Gastrocnemius medialis (tissue), 4 donors: ENCODE data around the gene DENND1A. TPM values are rescaled to one million over a fixed set of nuclear protein-coding genes. Genes with fewer than 3 reads are reported as not detected.

ENCODE experiments used
- ATAC-seq, 2 donors: fragments of 150-250 bp; one replicate each; pipeline ENCODE4 v1.9.1; 2016
- DNase-seq, 2 donors: peaks; one replicate each; pipeline ENCODE4 v3.0.0-alpha.2; 2019
- H3K27ac ChIP-seq, 4 donors: fragments of 200-600 bp; sonication (generic); 1 replicate in 1 of 4; 2 replicates in 3 of 4; pipeline ENCODE4 v1.5.1; 2016 to 2018; ENCODE audit warnings: mild to moderate bottlenecking in 2 of 4, moderate library complexity in 1 of 4
- H3K27me3 ChIP-seq, 3 donors: fragments of 200-600 bp; sonication (generic) in 2 of 3; 1 replicate in 1 of 3; 2 replicates in 2 of 3; pipeline versions ENCODE4 v1.5.1 to v1.6.0; 2016 to 2019; ENCODE audit warnings: mild to moderate bottlenecking in 1 of 3, moderate library complexity in 1 of 3
- H3K36me3 ChIP-seq, 2 donors: fragments of 200-600 bp; sonication (generic) in 1 of 2; one replicate each; pipeline ENCODE4 v1.5.1; 2017 to 2018
- H3K4me1 ChIP-seq, 2 donors: fragments of 200-600 bp; sonication (generic) in 1 of 2; one replicate each; pipeline ENCODE4 v1.5.1; 2016 to 2017; ENCODE audit warnings: mild to moderate bottlenecking in 2 of 2
- H3K4me3 ChIP-seq, 4 donors: fragments of 200-600 bp; sonication (generic) in 3 of 4; 1 replicate in 1 of 4; 2 replicates in 3 of 4; pipeline ENCODE4 v1.5.1; 2016 to 2019; ENCODE audit warnings: mild to moderate bottlenecking in 2 of 4
- H3K9me3 ChIP-seq, 3 donors: fragments of 200-600 bp; sonication (generic) in 2 of 3; 1 replicate in 1 of 3; 2 replicates in 2 of 3; pipeline ENCODE4 v1.5.1; 2016 to 2019
- POLR2A ChIP-seq, 2 donors: fragments of 450-650 bp; IDR thresholded peaks; one replicate each; pipeline ENCODE4 v1.6.1; 2017; ENCODE audit warnings: antibody characterized with exemption in 2 of 2, mild to moderate bottlenecking in 2 of 2, moderate library complexity in 2 of 2
- in situ Hi-C, 4 donors: fragments of 200-750 bp; cut with MboI; loops; one replicate each; pipeline versions ENCODE4 v1.15.0 to v1.8.0; 2017; ENCODE audit warnings: low sequenced_read_pairs in 4 of 4
- intact Hi-C: fragments of 100-400 bp; cut with DNase I; formaldehyde crosslinking; loops from one replicate; pipeline ENCODE4 v1.15.1; 2023; ENCODE audit warnings: low total_unique reads
- total RNA-seq, 4 donors: library from RNA; depleted of rRNA; stranded (reverse); fragments of >200 nt; gene quantifications; one replicate each; pipeline versions ENCODE4 v1.1.0 to v1.2.3, GENCODE V29; 2016
- TF ChIP-seq, protein P1 (sequence below), 5 experiments: fragments of 450-650 bp in 3 of 5; fragments of 200-600 bp in 2 of 5; sonication (generic) in 2 of 5; IDR thresholded peaks in 4 of 5; conservative IDR thresholded peaks in 1 of 5; 1 replicate in 4 of 5; 2 replicates in 1 of 5; pipeline ENCODE4 v1.5.1; 2016 to 2019; ENCODE audit warnings: antibody characterized with exemption in 5 of 5, mild to moderate bottlenecking in 3 of 5, moderate library complexity in 3 of 5

The DENND1A gene
- total RNA-seq, 4 donors from 2014 or later, result 14.1 to 24.6 (median 16.4) TPM

DNA sequence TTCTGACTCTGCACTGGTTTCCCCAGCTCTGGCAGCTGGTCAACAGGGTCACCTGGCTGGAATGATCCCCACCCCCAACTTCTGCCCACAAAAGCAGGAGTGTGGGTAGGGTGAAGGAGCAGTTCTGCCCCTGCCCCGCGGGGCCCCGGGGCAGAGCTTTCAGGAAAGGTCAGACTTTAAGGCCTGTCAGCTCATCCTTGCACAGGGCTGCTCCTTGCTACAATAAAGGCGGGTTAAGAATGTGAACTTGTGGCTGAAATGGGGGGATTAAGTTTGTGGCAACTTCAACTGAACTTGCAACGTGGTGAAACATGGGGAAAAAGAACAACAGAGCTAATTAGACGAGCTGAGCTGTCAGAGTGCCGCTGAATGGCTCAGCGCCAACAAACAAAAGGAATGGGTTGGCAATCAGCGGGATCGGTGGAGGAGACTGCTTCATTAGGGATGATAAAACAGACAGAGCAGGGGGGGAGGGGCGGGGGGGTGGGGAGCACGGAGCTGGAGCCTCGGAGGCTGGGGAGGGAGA, 523.2 kb downstream of the DENND1A start:
- TF ChIP-seq, protein P1, sequence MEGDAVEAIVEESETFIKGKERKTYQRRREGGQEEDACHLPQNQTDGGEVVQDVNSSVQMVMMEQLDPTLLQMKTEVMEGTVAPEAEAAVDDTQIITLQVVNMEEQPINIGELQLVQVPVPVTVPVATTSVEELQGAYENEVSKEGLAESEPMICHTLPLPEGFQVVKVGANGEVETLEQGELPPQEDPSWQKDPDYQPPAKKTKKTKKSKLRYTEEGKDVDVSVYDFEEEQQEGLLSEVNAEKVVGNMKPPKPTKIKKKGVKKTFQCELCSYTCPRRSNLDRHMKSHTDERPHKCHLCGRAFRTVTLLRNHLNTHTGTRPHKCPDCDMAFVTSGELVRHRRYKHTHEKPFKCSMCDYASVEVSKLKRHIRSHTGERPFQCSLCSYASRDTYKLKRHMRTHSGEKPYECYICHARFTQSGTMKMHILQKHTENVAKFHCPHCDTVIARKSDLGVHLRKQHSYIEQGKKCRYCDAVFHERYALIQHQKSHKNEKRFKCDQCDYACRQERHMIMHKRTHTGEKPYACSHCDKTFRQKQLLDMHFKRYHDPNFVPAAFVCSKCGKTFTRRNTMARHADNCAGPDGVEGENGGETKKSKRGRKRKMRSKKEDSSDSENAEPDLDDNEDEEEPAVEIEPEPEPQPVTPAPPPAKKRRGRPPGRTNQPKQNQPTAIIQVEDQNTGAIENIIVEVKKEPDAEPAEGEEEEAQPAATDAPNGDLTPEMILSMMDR (IDR thresholded peaks at IDR 0.05 in 4 of 5, conservative IDR thresholded peaks at IDR 0.05 in 1 of 5), result no peak
- TF ChIP-seq POLR2A (IDR thresholded peaks at IDR 0.05), result no peak
- H3K27ac ChIP-seq, result no peak overlapping the region
- H3K4me1 ChIP-seq, result no peaks in the 10 kb centered on the region
- DNase-seq (no peak), ATAC-seq (no peak)
- in situ Hi-C loops, result no loop called here
- H3K27me3 ChIP-seq, result no peaks in the 10 kb centered on the region
- H3K36me3 ChIP-seq, result no peaks in the 10 kb centered on the region
- intact Hi-C loops, result loop anchor here (10.0 kb wide), 1 partner anchor 638 kb away; no protein-coding TSS in a partner anchor
- H3K4me3 ChIP-seq, result no peak overlapping the region
- H3K9me3 ChIP-seq, result no peaks in the 10 kb centered on the region

DNA sequence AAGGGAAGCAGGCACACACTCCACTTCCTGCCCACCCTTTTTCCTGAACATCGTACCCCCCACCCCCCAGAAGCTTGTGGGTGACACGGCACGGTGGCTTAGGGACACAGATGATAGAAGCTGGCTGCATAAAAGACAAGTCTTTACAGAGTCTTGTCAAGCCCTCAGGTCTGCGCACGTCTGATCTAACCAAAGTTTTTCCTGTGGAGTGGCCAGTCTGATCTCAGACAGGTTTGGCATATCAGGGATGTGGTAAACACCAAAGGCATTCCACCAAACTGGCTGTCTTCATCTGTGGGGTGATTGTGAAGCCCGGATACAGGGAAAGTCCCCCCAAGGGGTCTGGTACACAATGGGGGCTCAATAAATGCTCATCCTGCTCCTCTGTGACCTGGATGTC, 523.9 kb downstream of the DENND1A start:
- ATAC-seq (no peak), DNase-seq (no peak)
- intact Hi-C loops, result loop anchor here (10.0 kb wide), 1 partner anchor 639 kb away; no protein-coding TSS in a partner anchor
- in situ Hi-C loops, result no loop called here
- Histone ChIP-seq H3K27ac (no peak overlapping the region), H3K36me3 (no peaks in the 10 kb centered on the region), H3K4me1 (no peaks in the 10 kb centered on the region), H3K4me3 (no peak overlapping the region), H3K27me3 (no peaks in the 10 kb centered on the region), H3K9me3 (no peaks in the 10 kb centered on the region)
- no peak for TF ChIP-seq POLR2A (IDR thresholded peaks at IDR 0.05)

DNA sequence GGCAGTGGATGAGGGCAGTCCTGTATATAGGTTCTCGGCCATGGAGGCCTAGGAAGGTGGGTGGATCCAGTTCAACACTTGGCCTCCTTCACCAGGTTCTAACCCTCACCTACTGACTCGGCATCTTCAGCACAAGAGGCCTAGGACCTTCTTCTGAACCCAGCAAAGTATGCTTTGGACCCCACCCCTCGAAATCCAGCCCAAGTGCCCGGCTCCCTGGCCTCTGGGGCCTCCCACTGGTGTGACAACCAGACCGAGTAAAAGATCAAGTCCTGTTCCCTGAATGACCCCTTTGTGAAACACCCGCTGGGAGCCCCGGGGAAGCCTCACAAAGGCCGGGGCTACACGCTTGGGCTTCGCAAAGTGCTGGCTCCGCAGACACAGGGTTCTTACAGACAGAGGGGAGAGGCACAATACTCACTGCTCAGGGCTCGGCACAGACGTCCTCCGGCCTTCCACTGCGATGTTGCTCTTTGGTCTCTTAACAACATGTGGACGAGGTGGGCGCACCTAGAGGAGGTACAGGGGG, 526.9 kb downstream of the DENND1A start:
- no peaks in the 10 kb centered on the region for H3K27me3 ChIP-seq
- TF ChIP-seq, protein P1 (IDR thresholded peaks at IDR 0.05 in 4 of 5, conservative IDR thresholded peaks at IDR 0.05 in 1 of 5), result no peak
- DNase-seq (no peak), ATAC-seq (no peak)
- no peaks in the 10 kb centered on the region for H3K4me1 ChIP-seq
- intact Hi-C loops, result loop anchor here (10.0 kb wide), 1 partner anchor 642 kb away; no protein-coding TSS in a partner anchor
- no peak overlapping the region for H3K27ac ChIP-seq
- no peak overlapping the region for H3K4me3 ChIP-seq
- H3K9me3 ChIP-seq, result no peaks in the 10 kb centered on the region
- in situ Hi-C loops, result no loop called here
- H3K36me3 ChIP-seq, result no peaks in the 10 kb centered on the region

DNA sequence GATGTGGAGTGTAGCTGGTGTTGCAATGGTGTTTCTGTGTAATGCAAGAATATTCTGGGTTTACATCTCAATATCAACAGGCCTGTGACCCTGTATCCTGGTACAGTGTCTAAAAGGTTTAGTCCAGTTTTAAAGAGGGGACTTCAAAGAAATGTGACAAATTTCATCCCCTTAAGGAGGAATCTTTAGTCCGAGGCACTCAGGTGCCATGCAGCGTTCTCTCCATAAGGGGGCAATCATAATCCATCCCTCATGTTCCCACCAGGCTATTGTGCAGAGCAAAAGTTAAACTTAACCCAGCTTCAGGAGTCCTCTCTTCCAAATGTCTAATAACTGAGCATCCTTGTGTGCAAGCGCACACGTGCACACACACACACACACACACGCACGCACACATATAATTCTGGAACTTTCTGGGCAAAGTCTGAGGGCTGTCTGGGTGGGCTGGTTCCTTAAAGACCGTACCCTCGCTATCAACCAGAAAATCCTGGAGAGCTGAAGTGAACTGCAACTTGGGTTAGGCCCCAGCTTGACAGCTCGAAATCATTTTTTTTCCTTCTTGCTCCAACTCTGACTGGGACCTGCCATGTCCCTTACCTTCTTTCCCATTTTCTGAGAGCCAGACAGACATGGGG, 527.9 kb downstream of the DENND1A start:
- Histone ChIP-seq H3K27ac (no peak overlapping the region), H3K4me1 (no peaks in the 10 kb centered on the region), H3K36me3 (no peaks in the 10 kb centered on the region), H3K4me3 (no peak overlapping the region), H3K9me3 (no peaks in the 10 kb centered on the region), H3K27me3 (no peaks in the 10 kb centered on the region)
- intact Hi-C loops, result loop anchor here (10.0 kb wide), 1 partner anchor 643 kb away; no protein-coding TSS in a partner anchor
- TF ChIP-seq, protein P1 (IDR thresholded peaks at IDR 0.05 in 4 of 5, conservative IDR thresholded peaks at IDR 0.05 in 1 of 5), result peak; percentile 28 to 60 (median 45)
- no peak for TF ChIP-seq POLR2A (IDR thresholded peaks at IDR 0.05)
- ATAC-seq (peak in 1 of 2 donors; percentile 27), DNase-seq (no peak)
- in situ Hi-C loops, result no loop called here

DNA sequence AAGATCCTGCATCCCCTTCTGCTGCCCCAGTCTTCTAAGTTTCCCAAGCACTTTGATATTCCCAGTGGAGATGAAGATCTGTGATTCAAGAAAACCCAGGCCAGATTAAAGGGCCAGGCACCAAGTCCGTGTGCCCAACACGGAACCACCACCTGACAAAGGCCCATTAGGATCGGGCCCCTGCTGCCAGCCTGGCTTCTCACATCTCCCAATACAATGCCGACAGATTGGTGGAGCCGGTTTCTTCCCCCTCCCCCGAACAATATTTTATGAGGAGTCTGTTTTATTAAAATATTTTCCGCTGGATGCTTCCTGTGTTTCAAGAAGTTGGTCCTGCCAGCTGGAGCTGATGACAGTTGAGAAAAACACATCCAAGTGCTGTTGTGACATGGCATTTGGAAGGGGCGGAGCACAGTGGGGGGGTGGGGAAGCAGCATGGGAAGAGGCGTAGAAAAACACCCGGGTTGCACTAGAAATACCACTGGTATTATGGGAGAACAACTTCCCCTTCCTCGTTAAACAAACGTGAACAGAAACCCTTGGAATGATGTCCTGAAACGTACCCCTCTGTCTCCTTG, 528.9 kb downstream of the DENND1A start:
- no peak for DNase-seq
- in situ Hi-C loops, result no loop called here
- H3K27ac ChIP-seq, result no peak overlapping the region

More for the DNA sequence above, 528.9 kb downstream of the DENND1A start:
- Histone ChIP-seq H3K9me3 (no peaks in the 10 kb centered on the region), H3K27me3 (no peaks in the 10 kb centered on the region), H3K4me1 (no peaks in the 10 kb centered on the region), H3K36me3 (no peaks in the 10 kb centered on the region), H3K4me3 (no peak overlapping the region)
- intact Hi-C loops, result loop anchor here (10.0 kb wide), 1 partner anchor 644 kb away; no protein-coding TSS in a partner anchor
- ATAC-seq, result no peak
- no peak for TF ChIP-seq POLR2A (IDR thresholded peaks at IDR 0.05)
- TF ChIP-seq, protein P1 (IDR thresholded peaks at IDR 0.05 in 4 of 5, conservative IDR thresholded peaks at IDR 0.05 in 1 of 5), result no peak
